COLO668 (cell line): ENCODE results near the gene CDKL4.
"Not testable (repeated sequence)": the region's sequence is repeated elsewhere in the genome, so short reads cannot be mapped to it uniquely, and the experiment has no call there.

Experiments used
- DNase-seq: peaks from one replicate; lab custom pipeline; 2025; ENCODE audit not compliant: unreplicated experiment; lab: John Stamatoyannopoulos, UW

The CDKL4 gene

DNA sequence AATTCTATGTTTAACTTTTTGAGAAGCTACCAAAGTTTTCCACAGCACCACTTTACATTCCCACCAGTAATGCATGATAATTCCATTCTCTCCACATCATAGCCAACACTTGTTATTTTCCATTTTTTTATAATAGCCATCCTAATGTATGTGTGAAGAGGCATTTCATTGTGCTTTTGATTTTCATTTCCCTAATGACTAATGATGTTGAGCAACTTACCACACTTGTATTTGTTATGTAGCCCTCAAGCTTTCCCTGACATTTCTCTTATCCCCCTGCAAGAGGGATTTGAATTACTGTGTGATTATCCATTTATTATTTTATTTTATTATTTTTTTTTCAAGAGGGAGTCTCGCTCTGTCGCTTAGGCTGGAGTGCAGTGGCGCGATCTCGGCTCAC, 99.4 kb downstream of the CDKL4 start:
- DNase-seq = no peak

DNA sequence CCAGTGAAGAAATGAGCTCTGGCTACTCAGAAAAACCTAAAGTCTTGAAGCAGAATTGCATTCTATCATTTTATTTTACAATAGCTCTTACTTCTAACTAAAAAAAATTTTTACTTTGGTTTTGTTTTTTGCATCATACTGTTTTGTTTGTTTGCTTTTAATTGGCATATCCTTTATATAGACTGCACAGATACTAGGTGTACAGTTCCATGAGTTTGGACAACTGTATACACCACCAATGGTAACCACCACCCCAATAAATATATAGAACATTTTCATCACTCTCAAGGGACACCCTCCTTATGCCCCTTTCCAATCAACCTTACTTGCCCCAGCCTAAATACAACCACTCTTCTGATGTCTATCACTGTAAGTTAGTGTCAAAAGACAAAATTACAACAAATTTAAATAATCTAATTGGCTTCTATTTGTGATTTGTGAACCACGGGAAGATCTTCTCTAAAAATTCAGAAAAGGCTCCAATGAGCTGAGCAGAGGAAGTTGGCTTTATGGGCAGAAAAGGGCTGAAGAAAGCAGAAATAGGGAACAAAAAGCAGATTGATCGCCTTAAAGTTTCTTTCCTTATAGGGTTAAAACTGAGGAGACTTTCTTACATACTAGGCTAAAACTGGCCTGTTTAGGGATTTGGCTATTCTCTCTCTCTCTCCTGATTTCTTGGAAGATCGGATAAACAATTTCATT, 100.7 kb downstream of the CDKL4 start:
- DNase-seq = no peak

DNA sequence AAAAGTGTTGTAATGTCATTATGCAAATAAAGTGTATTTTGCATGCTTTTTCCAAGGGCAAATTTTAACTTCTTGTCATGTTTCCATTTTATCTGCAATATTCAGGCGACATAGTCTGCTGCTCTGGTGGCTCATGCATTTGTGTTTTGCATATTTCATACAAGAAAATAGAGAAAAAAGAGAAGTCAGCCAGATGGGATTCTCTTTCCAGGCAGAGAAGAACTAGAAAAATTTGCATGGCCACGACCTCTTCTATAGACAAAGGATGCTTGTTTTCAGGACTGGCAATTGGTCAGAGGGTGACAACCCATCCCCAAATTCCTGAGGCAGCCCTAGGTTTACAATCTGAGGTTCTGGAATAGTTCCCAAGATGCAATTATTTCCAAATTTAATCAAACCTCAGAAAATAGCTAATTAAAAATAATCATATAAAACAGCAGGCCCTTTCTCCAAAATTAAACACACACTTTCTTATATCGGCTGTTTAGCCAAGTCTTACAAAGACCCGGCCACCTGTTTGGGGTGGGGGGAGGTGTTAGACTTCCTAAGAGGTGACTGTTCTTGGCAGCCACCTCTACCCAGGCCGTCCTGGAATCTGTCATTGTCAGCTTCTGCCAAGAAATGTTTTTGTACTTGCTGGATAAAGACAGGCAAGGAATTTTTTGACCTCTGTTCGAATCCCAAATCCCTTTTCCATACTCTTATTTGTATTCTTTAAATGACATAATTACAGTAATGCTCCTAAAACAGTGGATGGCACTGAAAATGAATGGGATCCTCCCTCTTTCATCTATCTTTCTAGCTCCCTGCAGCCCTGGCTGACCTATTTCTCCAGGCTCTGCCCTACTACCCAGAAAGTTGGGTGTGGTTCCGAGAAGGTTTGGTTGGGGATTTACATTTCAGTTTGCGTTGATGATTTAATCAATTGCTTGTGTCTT, 102.2 kb downstream of the CDKL4 start:
- no peak for DNase-seq

DNA sequence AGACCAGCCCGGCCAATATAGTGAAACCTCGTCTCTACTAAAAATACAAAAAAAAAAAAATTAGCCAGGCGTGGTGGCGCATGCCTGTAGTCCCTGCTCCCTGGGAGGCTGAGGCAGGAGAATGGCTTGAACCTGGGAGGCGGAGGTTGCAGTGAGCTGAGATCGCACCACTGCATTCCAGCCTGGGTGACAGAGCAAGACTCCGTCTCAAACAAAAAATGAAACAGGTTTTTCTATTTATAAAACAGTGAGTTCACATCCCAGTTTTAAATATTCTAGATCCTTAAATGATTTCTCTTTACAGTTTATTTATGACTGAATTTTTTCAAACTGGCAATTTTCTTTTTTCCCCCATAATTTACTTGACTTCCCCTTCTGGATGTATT, 102.8 kb downstream of the CDKL4 start:
- not testable (repeated sequence) for DNase-seq

DNA sequence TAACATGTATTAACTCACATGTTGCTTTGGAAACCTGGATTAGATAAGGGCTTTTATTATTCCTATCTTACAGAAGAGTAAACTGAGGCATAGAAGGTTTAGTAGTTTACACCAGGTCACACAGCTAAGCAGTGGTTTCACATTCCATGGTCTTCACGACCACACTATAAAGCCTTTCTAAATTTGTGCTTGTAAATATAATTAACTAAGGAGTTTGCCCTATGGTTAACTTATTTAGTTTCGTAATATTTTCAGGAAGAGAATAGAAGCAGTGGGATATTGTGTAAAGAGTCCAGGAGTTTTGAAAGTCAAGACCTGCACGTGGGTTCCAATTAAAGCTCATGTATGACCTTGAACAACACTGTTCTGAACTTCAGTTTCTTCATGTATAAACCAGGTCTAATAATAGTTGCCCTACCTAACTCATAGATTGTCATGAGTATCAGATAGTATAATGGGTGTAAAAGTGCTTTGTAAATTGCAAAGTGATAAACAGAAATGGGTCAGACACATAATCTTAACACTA, 103.4 kb downstream of the CDKL4 start:
- no peak for DNase-seq

DNA sequence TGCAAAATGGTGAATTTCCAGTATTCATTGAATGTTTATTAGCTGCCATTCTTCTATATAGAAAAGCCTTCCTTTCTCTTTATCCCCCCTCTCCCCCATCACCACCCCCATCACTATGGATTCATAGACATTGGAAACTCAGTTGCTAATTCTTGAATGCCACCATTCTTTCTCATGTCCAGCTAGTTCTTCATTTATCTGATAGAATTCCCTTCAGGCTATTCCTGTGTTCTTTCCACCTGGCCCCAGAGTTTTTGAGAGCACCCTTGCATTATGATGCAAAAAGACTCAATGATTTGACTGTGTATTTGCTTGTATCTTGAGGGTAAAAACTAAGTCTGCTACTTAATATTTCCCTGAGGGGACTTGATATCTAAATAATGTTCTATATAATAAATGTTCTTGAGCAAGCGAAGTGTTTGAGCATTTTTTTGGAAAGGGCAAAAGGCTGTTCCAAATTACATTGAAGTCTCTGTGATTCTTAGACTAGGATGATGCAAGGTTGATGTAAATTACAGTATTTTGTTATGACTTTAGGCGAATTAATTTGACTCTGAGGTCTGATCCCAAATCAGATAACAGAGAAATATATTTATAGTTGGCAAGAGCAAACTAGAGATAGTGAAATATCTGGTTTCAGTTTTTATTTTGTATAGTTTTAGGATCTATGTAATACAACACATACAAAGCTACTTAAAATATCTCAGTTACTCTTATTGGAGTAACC, 104.1 kb downstream of the CDKL4 start:
- no peak for DNase-seq

DNA sequence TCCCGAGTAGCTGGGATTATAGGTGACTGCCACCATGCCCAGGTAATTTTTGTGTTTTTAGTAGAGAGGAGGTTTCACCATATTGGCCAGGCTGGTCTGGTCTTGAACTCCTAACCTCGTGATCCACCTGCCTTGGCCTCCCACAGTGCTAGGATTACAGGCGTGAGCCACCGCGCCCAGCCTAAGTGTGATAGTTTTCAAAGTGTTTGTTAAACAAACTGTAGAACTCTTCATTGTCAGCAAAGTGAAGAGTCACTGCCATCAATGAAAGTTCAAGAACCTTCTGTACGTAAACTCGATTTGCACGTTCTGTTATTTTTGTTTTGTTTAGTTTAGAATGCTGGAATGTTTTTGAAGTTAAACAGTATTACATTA, 104.9 kb downstream of the CDKL4 start:
- no peak for DNase-seq

DNA sequence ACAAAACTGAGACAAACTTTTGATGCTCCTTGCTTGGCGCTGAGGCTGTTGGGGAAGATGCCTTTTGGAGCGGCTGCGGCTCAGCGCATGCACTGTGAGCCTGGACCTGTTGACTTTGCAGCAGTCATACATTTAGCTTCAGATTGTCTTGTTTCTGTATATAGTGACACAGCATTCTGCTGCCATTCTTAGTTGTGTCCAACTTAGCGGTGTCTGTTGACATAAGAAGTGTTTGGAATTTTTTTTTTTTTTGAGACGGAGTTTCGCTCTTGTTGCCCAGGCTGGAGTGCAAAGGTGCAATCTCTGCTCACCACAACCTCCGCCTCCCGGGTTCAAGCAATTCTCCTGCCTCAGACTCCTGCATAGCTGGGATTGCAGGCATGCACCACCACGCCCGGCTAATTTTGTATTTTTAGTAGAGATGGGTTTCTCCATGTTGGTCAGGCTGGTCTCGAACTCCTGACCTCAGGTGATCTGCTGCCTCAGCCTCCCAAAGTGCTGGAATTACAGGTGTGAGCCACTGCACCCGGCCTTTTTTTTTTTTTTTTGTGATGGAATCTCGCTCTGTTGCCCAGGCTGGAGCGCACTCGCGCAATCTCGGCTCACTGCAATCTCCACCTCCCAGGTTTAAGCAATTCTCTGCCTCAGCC, 105.5 kb downstream of the CDKL4 start:
- DNase-seq = not testable (repeated sequence)

DNA sequence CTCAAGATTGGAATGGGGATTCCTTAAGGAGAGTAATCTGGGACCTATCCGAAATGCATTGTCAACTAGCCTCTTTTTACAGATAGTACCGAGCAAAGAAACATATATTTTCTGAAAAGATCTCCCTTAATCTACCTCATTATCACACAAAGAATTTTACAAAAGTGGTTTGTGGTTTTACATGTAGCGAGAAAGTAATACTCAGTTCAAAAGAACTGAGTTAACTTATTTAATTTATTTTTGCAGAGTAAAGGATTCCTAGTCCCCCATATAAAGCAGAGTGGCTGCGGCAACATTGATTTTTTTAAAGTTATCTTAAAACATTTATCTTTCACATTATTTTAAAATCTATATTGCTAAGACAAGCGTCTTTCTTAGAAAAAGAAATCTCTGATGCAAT, 107.0 kb downstream of the CDKL4 start:
- no peak for DNase-seq

DNA sequence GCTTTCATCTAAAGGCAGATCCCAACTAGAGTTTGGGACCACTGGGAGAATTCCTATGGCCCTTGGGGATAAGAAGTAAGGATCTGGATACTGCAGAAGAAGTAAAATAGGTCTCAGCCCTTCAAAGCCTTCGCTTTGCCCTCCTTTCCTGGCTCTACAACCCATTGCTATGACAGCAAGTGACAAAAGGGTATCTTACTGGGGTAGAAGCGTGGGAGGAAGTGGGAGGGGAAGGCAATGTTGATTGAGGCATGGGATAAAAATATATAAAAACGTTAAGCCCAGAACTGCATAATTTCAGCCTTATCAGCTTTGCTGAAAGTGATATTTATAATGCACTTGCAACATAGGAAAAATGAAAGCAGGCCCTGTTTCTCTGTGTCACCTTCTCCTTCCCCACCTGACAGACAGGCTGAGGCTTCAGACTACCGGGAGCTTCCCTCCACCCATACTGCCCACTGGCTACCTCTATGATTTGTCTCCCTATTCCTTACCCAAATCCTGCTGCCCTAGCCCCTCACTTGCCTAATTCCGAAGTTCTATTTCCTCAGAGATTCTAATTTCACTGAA, 108.0 kb downstream of the CDKL4 start:
- DNase-seq = no peak

DNA sequence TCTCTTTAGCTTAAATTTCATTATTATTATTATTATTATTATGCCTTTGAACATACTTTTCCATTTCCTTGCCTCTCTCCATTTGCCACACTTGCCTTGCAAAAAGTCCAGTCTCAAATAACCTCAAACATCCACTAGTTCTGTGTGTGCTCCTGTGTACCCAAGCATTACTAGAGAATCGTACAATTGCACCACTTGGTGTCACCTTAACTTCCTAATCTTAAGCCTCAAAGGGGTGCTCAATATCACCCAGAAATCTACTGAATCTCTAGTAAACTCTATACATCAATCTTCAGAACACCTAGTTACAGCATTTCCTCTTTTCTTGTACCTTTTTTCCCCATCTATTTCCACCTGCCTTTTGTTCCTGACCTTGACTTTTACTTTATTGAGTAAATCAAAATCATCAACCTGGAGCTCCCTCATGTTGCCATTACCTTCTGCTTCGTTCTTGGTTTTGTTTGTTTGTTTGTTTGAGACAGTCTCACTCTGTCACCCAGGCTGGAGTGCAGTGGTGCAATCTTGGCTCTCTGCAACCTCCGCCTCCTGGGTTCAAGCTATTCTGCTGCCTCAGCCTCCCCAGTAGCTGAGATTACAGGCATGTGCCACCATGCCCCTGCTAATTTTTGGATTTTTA, 110.4 kb downstream of the CDKL4 start:
- DNase-seq = no peak

DNA sequence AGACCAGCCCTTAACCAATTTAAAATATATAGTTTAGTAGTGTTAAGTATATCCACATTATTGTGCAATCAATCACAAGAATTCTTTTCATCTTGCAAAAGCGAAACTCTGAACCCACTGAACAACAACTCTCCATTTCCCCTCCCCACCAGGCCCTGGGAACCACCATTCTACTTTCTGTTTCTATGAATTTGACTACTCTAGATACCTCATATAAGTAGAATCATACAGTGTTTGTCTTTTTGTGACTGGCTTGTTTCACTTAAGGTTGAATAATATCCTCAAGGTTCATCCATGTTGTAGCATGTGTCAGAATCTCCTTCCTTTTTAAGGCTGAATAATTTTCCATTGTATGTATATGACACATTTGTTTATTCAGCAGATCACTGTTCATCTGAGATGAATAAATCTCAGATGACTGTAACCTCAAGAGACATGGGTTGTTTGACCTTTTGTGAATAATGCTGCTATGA, 114.8 kb downstream of the CDKL4 start:
- DNase-seq = no peak

DNA sequence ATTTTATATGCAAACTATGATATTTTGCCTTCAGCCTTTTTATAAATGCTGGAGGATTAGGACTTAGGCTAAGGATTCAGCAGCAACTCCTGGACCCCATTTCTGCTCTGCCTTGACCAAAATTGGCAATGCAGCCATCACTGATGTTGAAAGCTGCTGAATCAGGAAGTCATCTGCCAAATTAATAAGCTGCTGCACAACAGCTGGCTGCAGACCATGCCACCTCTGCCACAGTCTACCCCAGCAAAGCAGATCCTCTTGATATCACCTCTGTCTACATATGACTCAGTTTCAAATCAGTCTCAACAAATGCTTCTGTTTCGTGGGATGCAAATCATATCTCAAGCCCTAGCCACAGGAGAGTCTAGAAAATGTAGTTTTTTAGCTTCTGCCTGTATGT, 115.8 kb downstream of the CDKL4 start:
- DNase-seq = no peak
